ENCODE measurements around the gene APLF.
"Not testable (repeated sequence)": the region's sequence is repeated elsewhere in the genome, so short reads cannot be mapped to it uniquely, and the experiment has no call there.

Gene APLF

DNA sequence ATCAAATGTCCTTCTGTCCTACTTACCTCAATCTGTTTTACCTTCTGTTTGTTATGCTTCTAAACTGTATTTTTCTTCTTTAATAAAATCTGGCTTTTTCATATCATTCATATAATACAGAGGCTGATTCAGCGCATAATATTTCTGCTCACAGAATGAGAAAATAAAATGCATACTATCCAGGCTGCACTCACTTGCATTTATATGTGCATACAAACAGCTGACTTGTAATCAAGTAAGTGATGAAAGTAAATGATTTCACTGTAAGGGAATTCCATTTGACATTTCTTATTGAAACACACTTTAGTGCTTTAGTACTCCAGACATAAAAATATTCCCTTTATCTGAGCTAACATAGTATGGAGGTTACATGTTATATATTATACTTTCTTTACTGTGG lies 100.7 kb downstream of the APLF start:
- Histone ChIP-seq H3K36me3 (no peaks in the 10 kb centered on the region), H3K27me3 (no peaks in the 10 kb centered on the region), H3K4me1 (no peaks in the 10 kb centered on the region), H3K9me3 (no peaks in the 10 kb centered on the region), H3K27ac (no peak overlapping the region), H3K4me3 (no peak overlapping the region)
- TF ChIP-seq, protein P1, sequence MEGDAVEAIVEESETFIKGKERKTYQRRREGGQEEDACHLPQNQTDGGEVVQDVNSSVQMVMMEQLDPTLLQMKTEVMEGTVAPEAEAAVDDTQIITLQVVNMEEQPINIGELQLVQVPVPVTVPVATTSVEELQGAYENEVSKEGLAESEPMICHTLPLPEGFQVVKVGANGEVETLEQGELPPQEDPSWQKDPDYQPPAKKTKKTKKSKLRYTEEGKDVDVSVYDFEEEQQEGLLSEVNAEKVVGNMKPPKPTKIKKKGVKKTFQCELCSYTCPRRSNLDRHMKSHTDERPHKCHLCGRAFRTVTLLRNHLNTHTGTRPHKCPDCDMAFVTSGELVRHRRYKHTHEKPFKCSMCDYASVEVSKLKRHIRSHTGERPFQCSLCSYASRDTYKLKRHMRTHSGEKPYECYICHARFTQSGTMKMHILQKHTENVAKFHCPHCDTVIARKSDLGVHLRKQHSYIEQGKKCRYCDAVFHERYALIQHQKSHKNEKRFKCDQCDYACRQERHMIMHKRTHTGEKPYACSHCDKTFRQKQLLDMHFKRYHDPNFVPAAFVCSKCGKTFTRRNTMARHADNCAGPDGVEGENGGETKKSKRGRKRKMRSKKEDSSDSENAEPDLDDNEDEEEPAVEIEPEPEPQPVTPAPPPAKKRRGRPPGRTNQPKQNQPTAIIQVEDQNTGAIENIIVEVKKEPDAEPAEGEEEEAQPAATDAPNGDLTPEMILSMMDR (IDR thresholded peaks at IDR 0.05): no peak
- intact Hi-C loops (cut with DNase I; ENCODE audit: low total_unique reads): no loop called here
- no peak for DNase-seq

DNA sequence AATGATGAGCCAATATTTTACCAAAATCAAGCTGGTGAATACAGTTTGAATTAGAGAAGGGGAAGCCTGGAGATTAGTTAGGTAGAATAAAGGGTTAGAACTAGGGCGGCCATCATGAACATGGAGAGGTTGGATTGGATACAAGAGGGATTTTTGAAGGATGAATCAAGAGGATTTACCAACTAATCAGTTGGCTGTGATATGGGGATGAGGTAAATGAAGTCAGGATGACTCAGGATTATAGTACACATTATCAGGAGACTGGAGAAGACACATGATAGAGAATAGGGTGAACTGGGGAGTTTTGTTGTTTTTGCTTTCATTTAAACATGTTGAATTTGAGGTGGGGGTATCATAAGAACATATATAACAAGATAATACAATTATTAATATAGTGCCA lies 102.2 kb downstream of the APLF start:
- H3K27ac ChIP-seq: no peak overlapping the region
- DNase-seq: no peak
- TF ChIP-seq, protein P1 (IDR thresholded peaks at IDR 0.05): no peak
- no peaks in the 10 kb centered on the region for H3K9me3 ChIP-seq
- intact Hi-C loops (cut with DNase I; ENCODE audit: low total_unique reads): no loop called here
- no peaks in the 10 kb centered on the region for H3K27me3 ChIP-seq
- no peaks in the 10 kb centered on the region for H3K4me1 ChIP-seq
- H3K4me3 ChIP-seq: no peak overlapping the region
- H3K36me3 ChIP-seq: no peaks in the 10 kb centered on the region

DNA sequence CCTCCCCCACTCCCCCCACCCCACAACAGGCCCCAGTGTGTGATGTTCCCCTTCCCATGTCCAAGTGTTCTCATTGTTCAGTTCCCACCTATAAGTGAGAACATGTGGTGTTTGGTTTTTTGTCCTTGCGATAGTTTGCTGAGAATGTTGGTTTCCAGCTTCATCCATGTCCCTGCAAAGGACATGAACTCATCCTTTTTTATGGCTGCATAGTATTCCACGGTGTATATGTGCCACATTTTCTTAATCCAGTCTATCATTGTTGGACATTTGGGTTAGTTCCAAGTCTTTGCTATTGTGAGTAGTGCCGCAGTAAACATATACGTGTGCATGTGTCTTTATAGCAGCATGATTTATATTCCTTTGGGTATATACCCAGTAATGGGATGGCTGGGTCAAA lies 103.0 kb downstream of the APLF start:
- H3K4me3 ChIP-seq; H3K27me3 ChIP-seq; H3K27ac ChIP-seq; DNase-seq; intact Hi-C loops (cut with DNase I; ENCODE audit: low total_unique reads); H3K9me3 ChIP-seq; H3K4me1 ChIP-seq; H3K36me3 ChIP-seq: not testable (repeated sequence)

DNA sequence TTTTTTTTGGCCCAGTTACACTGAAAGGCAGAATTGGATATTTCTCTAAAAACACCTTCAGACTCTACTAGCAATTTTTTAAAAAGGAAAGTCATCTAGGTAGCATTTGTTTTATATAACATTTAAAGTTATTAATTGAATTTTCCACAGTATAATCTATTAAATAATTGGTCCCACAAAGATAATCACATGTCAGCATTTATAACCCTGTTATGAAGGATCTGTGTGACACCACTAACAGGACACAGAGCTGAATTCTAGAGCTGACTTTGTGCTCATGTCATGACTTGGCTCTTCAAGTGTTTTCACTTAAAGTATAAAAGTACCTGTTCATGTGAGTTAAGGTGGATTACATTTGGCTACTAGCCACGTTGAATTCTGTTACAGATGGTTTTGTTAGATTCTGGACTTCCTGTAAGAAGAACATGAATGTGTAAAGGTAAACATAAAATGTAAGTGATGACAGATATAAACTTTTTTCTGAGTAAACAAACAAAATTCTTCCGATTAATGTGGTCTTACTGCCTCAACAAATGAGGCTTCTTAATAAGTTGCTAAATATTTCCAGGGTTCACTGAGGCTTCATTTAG lies 106.9 kb downstream of the APLF start:
- no peak overlapping the region for H3K27ac ChIP-seq
- H3K4me1 ChIP-seq: no peaks in the 10 kb centered on the region
- DNase-seq: no peak
- TF ChIP-seq, protein P1 (IDR thresholded peaks at IDR 0.05): no peak
- H3K36me3 ChIP-seq: peaks cover 0 to 4% (median 0%) of the 10 kb centered on the region in 3 donors
- no peak overlapping the region for H3K4me3 ChIP-seq
- no peaks in the 10 kb centered on the region for H3K9me3 ChIP-seq
- intact Hi-C loops (cut with DNase I; ENCODE audit: low total_unique reads): no loop called here
- no peaks in the 10 kb centered on the region for H3K27me3 ChIP-seq

DNA sequence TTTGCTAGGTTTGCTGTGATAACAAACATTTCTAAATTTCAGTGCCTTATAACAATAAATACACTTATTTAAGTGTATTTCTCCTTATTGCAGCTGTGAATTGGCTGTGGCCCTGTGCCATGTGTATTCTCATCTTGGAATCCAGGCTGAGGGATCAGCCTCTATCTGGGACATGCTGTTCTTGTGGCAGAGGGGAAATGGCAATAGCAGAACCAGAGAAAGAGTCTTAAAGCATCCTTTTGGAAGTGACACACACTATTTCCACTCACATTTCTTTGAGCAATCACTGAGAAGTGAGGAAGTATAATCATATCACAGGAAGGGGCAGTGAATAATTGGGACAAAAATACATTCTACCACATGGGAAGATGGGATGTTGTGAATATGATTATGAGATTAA lies 109.8 kb downstream of the APLF start:
- Histone ChIP-seq H3K36me3 (peaks cover 0 to 6% (median 0%) of the 10 kb centered on the region in 3 donors), H3K27ac (no peak overlapping the region), H3K4me3 (no peak overlapping the region), H3K4me1 (no peaks in the 10 kb centered on the region), H3K27me3 (no peaks in the 10 kb centered on the region), H3K9me3 (no peaks in the 10 kb centered on the region)
- TF ChIP-seq, protein P1 (IDR thresholded peaks at IDR 0.05): no peak
- intact Hi-C loops (cut with DNase I; ENCODE audit: low total_unique reads): no loop called here
- DNase-seq: no peak

DNA sequence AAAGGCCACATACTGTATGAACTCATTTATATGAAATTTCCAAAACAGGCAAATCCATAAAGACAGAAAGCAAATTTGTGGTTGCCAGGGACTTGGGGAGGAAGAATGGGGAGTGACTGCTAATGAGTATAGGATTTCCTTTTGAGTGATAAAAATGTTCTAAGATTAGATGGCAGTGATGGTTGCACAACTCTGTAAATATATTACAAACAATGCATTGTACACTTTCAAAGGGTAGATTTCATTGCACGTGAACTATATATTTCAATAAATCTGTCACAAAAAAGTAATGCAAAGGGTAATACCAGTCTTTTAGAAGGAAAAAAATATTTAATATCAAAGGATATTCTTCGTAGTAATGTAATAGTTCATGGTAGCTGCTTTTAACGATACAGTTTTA lies 112.3 kb downstream of the APLF start:
- H3K4me3 ChIP-seq: no peak overlapping the region
- intact Hi-C loops (cut with DNase I; ENCODE audit: low total_unique reads): no loop called here
- no peaks in the 10 kb centered on the region for H3K9me3 ChIP-seq
- H3K4me1 ChIP-seq: no peaks in the 10 kb centered on the region
- TF ChIP-seq, protein P1 (IDR thresholded peaks at IDR 0.05): no peak
- H3K27me3 ChIP-seq: no peaks in the 10 kb centered on the region
- peaks cover 0 to 6% (median 0%) of the 10 kb centered on the region in 3 donors for H3K36me3 ChIP-seq
- no peak overlapping the region for H3K27ac ChIP-seq
- DNase-seq: no peak
